Amniotic epithelial cell (primary cell): Measurements from ENCODE around the gene ELOVL5.

Source experiments
- DNase-seq: peaks from one replicate; pipeline ENCODE4 v3.0.0-alpha.2; 2010; ENCODE audit warnings: low read depth

Gene ELOVL5

DNA sequence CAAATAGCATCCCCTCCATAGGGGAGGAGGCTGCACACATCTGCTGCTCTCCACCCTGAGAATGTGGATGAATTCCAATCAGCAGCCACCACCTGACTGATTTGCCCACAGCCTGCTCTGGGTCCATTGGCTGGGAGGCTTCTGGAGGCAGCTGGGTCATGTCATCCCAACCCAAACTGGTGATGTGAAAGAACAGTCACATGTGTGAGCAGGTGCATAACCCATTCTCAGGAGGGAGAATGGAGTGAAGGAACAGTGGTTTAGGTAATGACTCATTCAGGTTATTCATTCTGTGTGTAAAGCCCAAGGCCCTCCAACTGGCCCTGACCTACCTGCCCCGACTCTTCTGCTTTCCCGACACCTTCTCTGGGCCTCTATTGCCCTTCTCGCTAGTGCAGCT is 109.2 kb downstream of the ELOVL5 start:
- DNase-seq: no peak

DNA sequence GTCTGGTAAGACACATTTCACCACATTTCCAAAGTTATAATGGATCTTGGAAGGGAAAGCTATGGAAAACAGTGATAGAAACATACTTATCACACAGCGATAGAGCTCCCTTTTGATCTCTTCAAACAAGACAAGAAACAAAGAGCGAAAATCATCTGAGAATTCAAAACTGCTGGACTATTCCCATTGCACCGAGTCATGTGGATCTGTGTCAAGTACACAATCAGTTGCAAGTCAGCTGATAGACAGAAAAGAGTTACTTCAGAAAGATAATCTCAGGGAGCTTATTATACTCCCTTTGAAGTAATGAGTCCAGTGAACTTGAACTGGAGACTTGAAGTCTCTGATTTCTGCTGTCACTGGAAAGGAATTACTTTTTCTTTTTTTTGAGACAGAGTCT is 110.4 kb downstream of the ELOVL5 start:
- DNase-seq: no peak

DNA sequence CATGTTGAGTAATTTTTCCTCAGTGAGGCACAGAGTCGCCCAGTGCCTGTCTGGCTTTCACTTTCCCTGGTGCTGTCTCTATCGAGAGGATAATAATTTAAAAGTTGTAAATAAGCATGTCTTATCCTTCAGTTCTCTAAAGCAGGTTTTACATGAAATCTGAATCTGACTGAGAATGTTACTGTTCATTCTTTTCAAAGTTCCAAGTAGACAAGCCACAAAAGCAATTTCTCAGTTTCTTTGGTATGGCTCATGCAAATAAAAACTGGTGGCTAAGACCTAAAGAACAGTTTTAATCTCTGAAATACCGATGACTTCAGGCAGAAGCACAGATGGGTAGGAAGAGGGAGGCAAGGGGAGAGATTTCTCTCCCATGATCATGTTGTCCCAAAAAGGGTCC is 112.5 kb downstream of the ELOVL5 start:
- DNase-seq: no peak

DNA sequence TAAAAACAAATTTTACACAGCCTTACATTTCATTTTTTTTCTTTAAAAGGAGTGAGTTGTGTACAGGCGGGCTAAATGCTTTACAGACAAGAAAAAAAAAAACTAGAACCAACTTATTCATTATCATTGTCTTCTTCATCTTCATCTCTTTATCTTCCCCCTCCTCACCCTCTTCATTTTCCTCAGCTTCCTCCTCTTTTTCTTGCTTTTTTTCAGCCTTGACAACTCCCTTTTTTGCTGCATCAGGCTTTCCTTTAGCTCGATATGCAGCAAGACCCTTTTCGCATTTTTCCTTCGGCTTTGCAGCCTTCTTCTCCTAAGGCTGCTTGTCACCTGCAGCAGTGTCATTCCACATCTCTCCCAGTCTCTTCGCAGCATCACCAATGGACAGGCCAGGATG is 113.2 kb downstream of the ELOVL5 start:
- DNase-seq: no peak

DNA sequence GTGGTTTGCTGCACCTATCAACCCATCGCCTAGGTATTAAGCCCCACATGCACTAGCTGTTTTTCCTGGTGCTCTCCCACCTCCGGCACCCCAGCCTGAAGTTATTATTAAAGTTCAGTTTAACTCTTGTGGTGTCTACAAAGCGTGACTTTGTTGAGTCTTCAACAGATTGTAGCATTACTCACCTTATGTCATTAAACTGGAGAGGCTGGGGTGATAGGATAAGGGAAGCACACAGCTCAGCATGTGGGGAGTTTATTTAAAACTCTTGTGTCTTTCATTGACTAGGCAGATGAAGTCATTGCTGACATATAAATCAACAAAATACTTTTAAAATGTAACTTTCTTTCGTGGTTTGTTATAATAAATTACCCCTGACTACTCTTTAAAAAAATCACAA is 115.4 kb downstream of the ELOVL5 start:
- no peak for DNase-seq

DNA sequence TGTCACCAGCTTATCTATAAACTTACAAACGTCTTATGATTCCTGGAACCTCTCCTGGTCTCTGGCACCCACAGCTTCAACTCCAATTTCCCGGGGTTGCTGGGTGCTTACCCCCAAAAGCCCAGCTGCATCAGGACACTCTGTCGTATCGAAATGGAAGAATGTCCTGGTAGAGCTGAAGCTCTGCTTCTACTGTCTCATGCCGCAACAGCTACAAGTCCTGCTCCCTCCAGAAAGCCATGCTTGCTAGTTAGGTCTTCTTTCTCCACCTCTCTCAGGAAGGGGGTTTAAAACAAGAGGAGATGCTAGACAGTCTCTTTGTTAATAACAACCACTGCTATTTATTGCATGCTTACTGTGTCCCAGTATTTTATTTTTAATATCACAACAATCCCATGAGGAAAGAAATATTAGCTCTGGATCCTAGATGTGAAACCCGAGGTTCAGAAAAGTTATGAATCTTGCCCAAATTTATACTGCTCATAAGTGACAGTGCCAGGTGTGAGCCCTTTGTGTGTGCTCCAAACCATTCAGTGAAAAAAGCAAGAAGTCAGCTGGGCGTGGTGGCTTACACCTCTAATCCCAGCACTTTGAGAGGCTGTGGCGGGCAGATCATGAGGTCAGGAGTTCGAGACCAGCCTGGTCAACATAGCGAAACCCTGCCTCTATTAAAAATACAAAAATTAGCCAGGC is 117.8 kb downstream of the ELOVL5 start:
- DNase-seq: no peak

DNA sequence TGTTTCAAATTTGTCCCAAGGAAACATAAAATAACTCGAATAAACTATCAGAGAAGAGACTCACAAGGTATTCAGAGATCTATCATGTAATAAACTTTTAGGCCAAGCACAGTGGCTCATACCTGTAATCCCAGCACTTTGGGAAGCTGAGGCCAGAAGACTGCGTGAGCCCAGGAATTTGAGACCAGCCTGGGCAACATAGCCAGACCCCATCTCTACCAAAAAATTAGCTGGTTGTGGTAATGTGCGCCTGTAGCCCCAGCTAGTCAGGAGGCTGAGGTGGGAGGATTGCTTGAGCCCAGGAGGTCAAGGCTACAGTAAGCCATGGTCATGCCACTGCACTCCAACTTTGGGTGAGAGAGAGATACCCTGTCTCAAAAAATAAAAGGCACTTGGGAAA is 120.9 kb downstream of the ELOVL5 start:
- DNase-seq: no peak

DNA sequence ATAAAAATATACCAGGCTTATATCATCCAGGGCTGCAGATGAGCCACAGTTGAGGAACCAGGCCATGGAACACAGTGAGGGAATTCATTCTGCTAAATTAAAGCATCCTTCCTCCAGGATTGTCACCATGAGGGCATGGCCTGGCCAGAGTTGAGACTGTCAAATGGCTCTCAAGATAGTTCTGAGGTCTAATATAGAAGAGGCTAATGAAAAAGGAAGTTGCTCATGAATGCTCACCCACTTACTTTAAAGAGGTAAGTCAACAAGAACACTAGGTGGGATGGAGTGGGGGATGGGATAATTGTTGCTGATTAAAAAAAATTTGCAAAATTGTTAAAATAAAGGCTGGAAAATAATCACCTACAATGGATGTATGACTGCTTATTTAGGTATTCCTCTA is 128.1 kb downstream of the ELOVL5 start:
- no peak for DNase-seq
